ENCODE results near the gene SORCS2.

Gene SORCS2

GRCh38 chr4:7736436-7737267 is 544.3 kb downstream of the SORCS2 start:
- DNase-seq (ENCODE audit: low spot score), result peak; percentile 25

DNA sequence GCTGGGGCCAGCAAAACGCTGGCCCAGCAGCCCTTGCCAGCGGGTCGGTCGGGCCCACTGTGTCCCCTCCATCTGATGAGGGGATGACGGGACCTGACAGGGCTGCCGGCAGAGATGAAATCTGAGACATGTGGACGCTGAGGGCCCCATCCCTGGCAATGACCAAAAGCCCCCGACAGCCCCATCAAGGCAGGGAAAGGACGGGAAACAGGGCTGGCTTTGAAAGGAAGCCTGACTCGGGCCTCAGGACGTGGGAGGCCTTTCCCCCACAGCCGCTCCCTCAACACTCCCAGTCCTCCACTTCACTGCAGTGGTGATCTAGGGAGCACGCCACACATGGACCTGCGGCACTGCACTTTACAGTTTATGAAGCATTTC is 544.9 kb downstream of the SORCS2 start:
- DNase-seq (ENCODE audit: low spot score), result no peak

GRCh38 chr4:7737752-7738457 is 545.6 kb downstream of the SORCS2 start:
- DNase-seq (ENCODE audit: low spot score), result no peak

DNA sequence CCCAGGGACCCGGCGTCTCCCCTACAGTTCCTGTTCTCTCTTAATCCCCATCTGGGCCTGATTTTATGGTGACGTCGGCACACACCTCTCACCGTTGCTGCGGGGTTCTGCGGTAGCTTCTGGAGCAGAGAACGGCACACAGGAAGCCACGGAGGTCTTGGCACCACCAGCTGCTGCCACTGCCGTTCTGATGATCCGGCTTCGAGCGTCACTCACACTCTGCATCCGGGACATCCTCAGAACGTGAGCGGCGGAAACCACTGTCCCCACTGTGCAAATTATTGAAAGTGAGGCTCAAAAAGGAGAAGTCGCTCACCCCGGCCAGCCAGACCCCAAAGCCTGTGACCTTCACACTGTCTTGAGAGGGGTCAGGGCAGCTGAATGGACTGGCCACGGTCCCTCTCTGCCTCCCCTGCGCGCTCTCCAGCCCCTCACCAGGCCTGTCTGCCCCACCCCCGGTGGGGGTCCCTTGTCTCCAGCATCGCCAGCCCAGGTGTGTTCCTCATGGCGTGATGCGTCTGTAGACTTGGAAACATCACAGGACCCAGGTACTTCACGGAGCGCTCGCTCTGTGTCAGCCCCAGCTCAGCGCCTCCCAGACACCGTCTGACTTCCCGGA is 546.2 kb downstream of the SORCS2 start:
- no peak for DNase-seq (ENCODE audit: low spot score)

GRCh38 chr4:7739077-7739917 is 547.0 kb downstream of the SORCS2 start:
- DNase-seq (ENCODE audit: low spot score), result no peak

GRCh38 chr4:7739918-7740865 is 547.9 kb downstream of the SORCS2 start:
- DNase-seq (ENCODE audit: low spot score), result no peak

GRCh38 chr4:7740866-7741525 is 548.7 kb downstream of the SORCS2 start:
- no peak for DNase-seq (ENCODE audit: low spot score)

DNA sequence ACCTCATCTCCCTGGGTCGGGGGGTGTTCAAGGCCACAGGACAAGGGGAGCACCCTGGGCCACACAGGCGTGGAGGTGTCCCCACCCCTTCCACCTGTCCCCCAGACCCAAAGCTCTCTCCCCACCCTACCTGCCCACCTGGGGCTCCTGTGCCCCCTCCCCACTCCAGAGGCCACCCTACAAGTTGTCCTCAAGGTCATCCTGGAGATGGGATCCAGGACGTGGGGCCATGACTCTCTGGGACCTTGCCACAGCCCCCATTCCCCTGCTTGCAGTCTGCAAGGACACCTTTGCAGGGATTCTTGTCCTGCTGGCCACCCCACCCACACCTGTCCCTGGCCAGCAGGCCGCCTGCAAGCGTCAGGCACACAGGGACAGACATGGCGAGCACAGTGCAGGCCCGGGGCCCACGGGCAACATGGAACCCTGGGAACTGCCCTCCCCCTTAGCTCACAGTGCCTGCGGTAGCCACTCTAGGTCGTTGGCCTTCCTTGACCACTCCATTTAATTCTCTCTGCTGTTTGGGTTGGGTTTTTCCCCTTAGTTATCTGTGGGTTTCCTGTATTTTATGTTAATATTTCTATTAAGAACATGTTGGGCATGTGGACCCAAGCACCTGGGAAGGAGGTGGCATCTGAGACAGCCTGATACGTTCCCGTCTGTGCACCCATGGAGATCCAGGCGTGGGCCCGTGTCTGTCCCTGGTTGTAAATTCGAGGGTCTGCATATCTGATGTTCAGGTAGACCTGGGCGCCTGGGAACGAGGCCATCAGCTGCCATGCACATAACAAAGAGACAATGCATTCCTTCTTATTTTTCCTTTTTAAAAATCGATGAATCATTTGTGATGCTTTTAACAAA is 549.8 kb downstream of the SORCS2 start:
- no peak for DNase-seq (ENCODE audit: low spot score)

DNA sequence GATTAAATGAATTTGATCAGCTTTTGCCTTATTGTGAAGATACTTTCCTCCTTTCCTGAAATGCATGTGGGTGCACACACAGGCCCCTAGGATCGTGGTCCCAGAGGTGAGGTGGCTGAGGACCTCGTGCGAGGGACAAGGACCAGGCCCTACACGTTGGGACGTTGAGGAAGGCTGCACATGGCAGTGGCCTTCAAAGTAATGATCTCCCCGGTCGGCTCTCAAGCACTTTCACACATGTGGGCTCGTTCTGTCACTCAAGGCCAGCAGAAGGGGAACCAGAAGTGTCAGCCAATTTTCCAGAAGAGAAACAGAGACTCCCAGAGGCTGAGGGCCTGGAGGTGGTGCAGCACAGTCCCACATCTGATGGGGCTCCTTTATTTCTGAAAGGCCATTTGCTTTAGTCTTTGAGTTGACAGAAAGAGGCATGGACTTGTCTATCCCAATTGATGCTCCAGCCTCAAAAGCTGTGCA is 550.5 kb downstream of the SORCS2 start:
- DNase-seq (ENCODE audit: low spot score), result no peak

GRCh38 chr4:7744142-7744804 is 551.9 kb downstream of the SORCS2 start:
- DNase-seq (ENCODE audit: low spot score), result no peak

DNA sequence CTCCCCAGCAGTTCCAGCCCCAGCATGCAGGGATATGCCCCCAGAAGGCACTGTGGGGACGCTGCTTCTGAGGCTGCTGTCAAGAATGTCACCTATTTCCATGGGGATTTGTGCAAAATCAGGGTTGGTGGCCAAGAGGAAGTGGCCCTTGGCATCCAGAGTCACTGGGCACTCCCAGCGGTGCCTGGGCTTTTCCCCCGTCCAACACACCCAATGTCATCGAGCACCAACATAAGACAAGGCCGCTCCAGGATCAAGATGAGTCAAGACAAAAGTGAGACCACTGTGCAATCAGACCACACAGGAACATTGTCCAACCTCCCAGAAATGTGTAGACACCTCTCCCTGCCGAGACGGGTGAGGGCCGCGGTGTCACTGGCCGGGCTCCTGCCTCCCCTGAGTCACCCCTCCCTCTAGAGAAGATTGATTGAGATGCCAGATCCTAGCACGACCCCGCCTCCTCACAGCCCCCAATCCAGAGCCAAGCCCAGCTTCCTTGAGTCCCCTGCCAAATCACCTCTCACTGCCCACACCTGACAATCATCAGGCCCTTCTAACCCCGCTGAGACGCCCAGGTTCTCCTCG is 553.1 kb downstream of the SORCS2 start:
- DNase-seq (ENCODE audit: low spot score), result no peak

DNA sequence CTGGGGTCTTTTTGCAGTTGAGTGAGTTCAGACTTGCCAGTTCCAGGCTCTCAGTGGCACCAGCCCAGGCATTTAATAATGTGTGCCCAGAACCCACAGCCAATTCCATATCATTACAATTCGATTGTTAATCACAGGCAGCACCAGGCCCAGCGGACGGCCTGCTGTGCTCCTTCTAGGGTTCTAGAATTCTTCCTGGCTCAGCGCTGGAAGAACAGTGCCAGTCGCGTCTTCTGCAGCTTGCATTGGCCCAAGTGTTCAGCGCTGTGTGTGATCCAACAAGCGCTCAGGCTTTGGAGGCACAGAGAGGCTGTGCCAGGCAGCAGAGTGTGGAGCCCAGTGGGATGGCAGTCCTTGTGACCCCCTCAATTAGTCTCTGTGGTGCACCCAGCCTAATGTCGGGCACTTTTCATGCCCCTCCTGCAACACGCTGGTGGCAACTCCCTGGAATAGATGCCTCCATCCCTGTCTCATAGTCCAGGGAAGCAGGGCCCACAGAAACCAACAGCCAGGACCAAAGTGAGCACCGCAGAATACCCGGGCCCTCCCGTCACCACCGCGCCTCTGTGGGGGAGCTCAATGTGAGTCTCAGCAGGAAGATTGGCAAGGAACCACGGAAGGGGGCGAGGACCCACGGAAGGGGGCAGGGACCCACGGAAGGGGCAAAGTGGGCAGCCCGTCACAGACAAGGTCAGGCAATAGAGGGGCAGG is 554.2 kb downstream of the SORCS2 start:
- no peak for DNase-seq (ENCODE audit: low spot score)

DNA sequence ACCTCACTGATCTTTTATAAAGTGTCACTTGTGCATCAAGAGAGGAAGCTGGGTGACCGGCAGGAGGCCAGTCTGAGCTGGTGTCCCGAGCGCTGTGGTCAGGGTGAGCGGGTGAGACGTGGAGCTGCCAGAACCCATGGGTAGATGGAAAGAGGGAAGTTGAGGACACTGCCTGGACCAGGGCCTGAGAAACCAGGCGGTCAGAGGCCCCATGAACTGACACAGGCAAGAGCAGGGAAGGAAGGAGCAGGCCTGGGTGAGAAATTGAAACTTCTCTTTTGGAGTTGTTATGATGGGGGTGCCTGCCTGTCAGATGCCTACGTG is 554.7 kb downstream of the SORCS2 start:
- no peak for DNase-seq (ENCODE audit: low spot score)

DNA sequence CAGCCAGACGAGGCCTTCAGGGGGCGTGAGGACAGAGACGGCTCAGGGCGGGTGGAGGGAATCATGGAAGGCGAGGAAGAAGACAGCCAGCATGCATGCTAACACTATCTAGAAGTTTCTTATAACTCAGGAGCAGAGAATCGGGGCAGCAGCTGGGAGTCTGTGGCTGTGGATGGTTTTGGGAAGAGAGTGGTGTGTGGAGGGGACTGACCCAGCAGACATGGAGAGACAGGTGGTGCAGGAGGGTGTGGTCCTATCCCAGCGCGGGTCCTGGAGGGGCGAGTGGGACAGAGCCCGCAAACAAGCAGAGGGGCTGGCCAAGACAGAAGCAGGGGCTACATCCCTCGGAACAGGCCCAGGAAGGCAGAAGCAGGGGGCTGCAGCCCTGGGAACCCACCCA is 555.2 kb downstream of the SORCS2 start:
- DNase-seq (ENCODE audit: low spot score), result no peak

DNA sequence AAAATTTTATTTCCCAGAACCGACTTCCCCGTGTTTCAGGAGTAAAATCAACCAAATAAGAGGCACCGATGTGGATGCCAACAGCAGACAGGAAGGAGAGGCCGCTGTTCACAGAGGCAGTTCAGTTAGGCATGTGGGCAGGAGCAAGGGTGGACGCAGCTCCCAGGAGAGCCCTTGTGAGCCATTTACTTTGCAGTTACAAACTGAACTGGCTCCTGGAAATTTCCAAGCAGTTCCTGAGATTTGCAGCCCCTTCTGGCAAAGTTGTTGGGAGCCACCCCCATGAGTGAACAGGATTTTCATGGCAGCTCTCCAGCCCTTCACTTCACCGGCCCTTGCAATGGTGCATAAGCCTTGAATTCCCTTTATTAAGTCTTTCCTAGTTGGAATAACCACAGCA is 558.2 kb downstream of the SORCS2 start:
- no peak for DNase-seq (ENCODE audit: low spot score)

DNA sequence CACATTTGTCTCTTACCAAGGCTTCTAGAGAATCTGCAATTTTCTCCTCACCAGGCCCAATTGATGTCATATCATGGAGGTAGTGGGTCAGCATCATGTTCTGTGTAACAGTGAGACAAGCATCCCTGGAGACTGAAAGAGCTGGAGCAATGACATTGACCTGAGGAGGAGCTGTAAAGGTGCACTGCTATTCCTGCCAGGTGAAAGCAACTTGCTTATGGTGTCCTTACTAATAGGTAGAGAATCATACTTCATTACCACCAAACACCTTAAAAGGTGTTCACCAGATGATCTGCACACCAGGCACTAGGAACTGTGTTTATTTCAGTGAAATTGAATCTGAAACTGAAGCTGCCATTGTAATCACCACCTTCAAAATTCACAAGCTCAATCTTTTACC is 558.6 kb downstream of the SORCS2 start:
- DNase-seq (ENCODE audit: low spot score), result no peak

GRCh38 chr4:7752649-7753048 is 560.3 kb downstream of the SORCS2 start:
- DNase-seq (ENCODE audit: low spot score), result peak; percentile 54

- DNase-seq (ENCODE audit: low spot score), result peak; percentile 80
These were observed 560.9 kb downstream of the SORCS2 start for GRCh38 chr4:7753271-7753670.

Measured in kidney tubule cell (primary cell).